H1 (cell line): ENCODE results near the gene SULF2. TPM values are rescaled to one million over a fixed set of nuclear protein-coding genes. Genes with fewer than 3 reads are reported as not detected.

Source experiments
- CTCF ChIA-PET: fragments of 300-600 bp; sonication (Branson Sonifier 250); formaldehyde crosslinking; loops from one replicate; lab custom pipeline; 2021; ENCODE audit not compliant: partially characterized antibody; lab: Charles Lee
- POLR2A ChIA-PET: fragments of 300-600 bp; sonication (Branson Sonifier 250); formaldehyde crosslinking; loops from one replicate; lab custom pipeline; 2021; ENCODE audit warnings: inconsistent platforms; ENCODE audit not compliant: partially characterized antibody; lab: Charles Lee
- DNase-seq, 2 experiments: peaks; one replicate each; pipeline versions ENCODE4 v3.0.0 to v3.0.0-alpha.2; 2010 to 2022; ENCODE audit warnings: low spot score in 2 of 2, low read depth in 1 of 2, mixed read lengths in 1 of 2
- FAIRE-seq: peaks from 2 replicates; lab custom pipeline; 2011; peaks lifted over from hg19 to GRCh38; lab: Jason Lieb, UNC
- H2AFZ ChIP-seq: 2 replicates; pipeline ENCODE4 v1.8.1; 2012; ENCODE audit warnings: low read length, inconsistent platforms
- H2AK5ac ChIP-seq: 2 replicates; pipeline ENCODE4 v1.6.1; 2013; ENCODE audit warnings: low read depth, low read length
- H2BK120ac ChIP-seq: replicated peaks from 2 replicates; pipeline ENCODE3; 2013; ENCODE audit warnings: low read depth, low read length, inconsistent platforms
- H2BK12ac ChIP-seq: 2 replicates; pipeline ENCODE4 v1.6.1; 2013; ENCODE audit warnings: low read depth, low read length
- H2BK15ac ChIP-seq: 2 replicates; pipeline ENCODE4 v1.6.1; 2013; ENCODE audit warnings: low read length
- H2BK20ac ChIP-seq: 2 replicates; pipeline ENCODE4 v1.6.1; 2013; ENCODE audit warnings: low read length
- H2BK5ac ChIP-seq: 2 replicates; pipeline ENCODE4 v1.6.1; 2013; ENCODE audit warnings: low read depth, low read length
- H3K14ac ChIP-seq: 2 replicates; pipeline ENCODE4 v1.6.1; 2013; ENCODE audit warnings: inconsistent platforms; ENCODE audit not compliant: insufficient read length
- H3K18ac ChIP-seq: 2 replicates; pipeline ENCODE4 v1.6.1; 2013; ENCODE audit warnings: low read length; ENCODE audit errors: extremely low read depth
- H3K23ac ChIP-seq: 2 replicates; pipeline ENCODE4 v1.6.1; 2013; ENCODE audit warnings: inconsistent platforms; ENCODE audit not compliant: insufficient read length
- H3K23me2 ChIP-seq: 2 replicates; pipeline ENCODE4 v1.6.1; 2013; ENCODE audit warnings: low read depth, low read length
- H3K27ac ChIP-seq: 2 replicates; pipeline ENCODE4 v1.6.1; 2011; ENCODE audit warnings: low read depth, low read length, inconsistent platforms
- H3K27me3 ChIP-seq, 4 experiments: replicated peaks in 1 of 4; 1 replicate in 1 of 4; 2 replicates in 3 of 4; pipeline versions ENCODE4 v1.6.1 to v1.8.1; 2011 to 2013; ENCODE audit warnings: low read length in 3 of 4, mild to moderate bottlenecking in 3 of 4, inconsistent platforms in 2 of 4, mixed read lengths in 2 of 4, moderate library complexity in 1 of 4; ENCODE audit not compliant: control insufficient read depth in 3 of 4, insufficient read depth in 3 of 4; ENCODE audit errors: extremely low read depth in 1 of 4
- H3K36me3 ChIP-seq, 4 experiments: 2 replicates each; pipeline versions ENCODE4 v1.6.1 to v1.8.1; 2011 to 2013; ENCODE audit warnings: mild to moderate bottlenecking in 4 of 4, low read length in 3 of 4, moderate library complexity in 2 of 4, control low read depth in 1 of 4, inconsistent platforms in 1 of 4; ENCODE audit not compliant: insufficient read depth in 4 of 4, control insufficient read depth in 2 of 4
- H3K4ac ChIP-seq: replicated peaks from 2 replicates; pipeline ENCODE3; 2013; ENCODE audit warnings: low read length, low read depth, mixed read lengths, inconsistent platforms; ENCODE audit not compliant: insufficient read length
- H3K4me1 ChIP-seq, 4 experiments: replicated peaks in 1 of 4; 1 replicate in 1 of 4; 2 replicates in 3 of 4; pipeline versions ENCODE4 v1.6.1 to v1.8.1; 2011 to 2013; ENCODE audit warnings: low read length in 3 of 4, inconsistent platforms in 2 of 4, mixed read lengths in 1 of 4; ENCODE audit not compliant: insufficient read depth in 4 of 4, control insufficient read depth in 3 of 4
- H3K4me2 ChIP-seq, 2 experiments: 2 replicates each; pipeline versions ENCODE4 v1.6.1 to v1.8.1; 2011 to 2013; ENCODE audit warnings: low read depth in 2 of 2, low read length in 2 of 2, control low read depth in 1 of 2, inconsistent platforms in 1 of 2, mild to moderate bottlenecking in 1 of 2; ENCODE audit not compliant: insufficient read depth in 1 of 2
- H3K4me3 ChIP-seq, 4 experiments: fragments of 200-600, 300-600 bp in 1 of 4; sonication (generic), shearing (Covaris generic), sonication (Bioruptor Twin) in 1 of 4; 2 replicates each; pipeline versions ENCODE4 v1.5.1 to v1.8.1; 2011 to 2016; ENCODE audit warnings: low read length in 4 of 4, low read depth in 3 of 4, control low read depth in 2 of 4, inconsistent platforms in 2 of 4, mild to moderate bottlenecking in 2 of 4, mixed read lengths in 1 of 4, moderate library complexity in 1 of 4; ENCODE audit not compliant: insufficient read depth in 2 of 4; ENCODE audit errors: extremely low read depth in 1 of 4
- H3K56ac ChIP-seq: replicated peaks from 2 replicates; pipeline ENCODE3; 2013; ENCODE audit warnings: low read depth, mild to moderate bottlenecking, mixed read lengths, low read length, inconsistent platforms; ENCODE audit not compliant: insufficient read length
- H3K79me1 ChIP-seq: 2 replicates; pipeline ENCODE4 v1.6.1; 2013; ENCODE audit warnings: low read depth, low read length, control low read depth
- H3K79me2 ChIP-seq, 2 experiments: 2 replicates each; pipeline versions ENCODE4 v1.6.1 to v1.8.1; 2012 to 2013; ENCODE audit warnings: low read length in 2 of 2, mild to moderate bottlenecking in 2 of 2, inconsistent platforms in 1 of 2; ENCODE audit not compliant: insufficient read depth in 2 of 2, control insufficient read depth in 1 of 2
- H3K9ac ChIP-seq, 4 experiments: replicated peaks in 1 of 4; 1 replicate in 1 of 4; 2 replicates in 3 of 4; pipeline versions ENCODE4 v1.6.1 to v1.8.1; 2011 to 2013; ENCODE audit warnings: low read depth in 3 of 4, low read length in 3 of 4, control low read depth in 2 of 4, mild to moderate bottlenecking in 2 of 4, moderate library complexity in 2 of 4, inconsistent platforms in 1 of 4; ENCODE audit errors: extremely low read depth in 1 of 4
- H3K9me3 ChIP-seq, 2 experiments: 2 replicates each; pipeline versions ENCODE4 v1.6.1 to v1.8.1; 2012 to 2013; ENCODE audit warnings: mild to moderate bottlenecking in 2 of 2, moderate library complexity in 2 of 2, control low read depth in 1 of 2, inconsistent platforms in 1 of 2, low read depth in 1 of 2, low read length in 1 of 2, mixed read lengths in 1 of 2; ENCODE audit not compliant: insufficient read depth in 2 of 2
- H4K20me1 ChIP-seq, 2 experiments: replicated peaks in 1 of 2; 2 replicates each; pipeline versions ENCODE3 to v1.8.1; 2011 to 2013; ENCODE audit warnings: inconsistent platforms in 2 of 2, low read length in 2 of 2, mild to moderate bottlenecking in 1 of 2; ENCODE audit not compliant: insufficient read depth in 2 of 2, control insufficient read depth in 1 of 2
- H4K5ac ChIP-seq: 2 replicates; pipeline ENCODE4 v1.6.1; 2013; ENCODE audit warnings: low read length, low read depth, mixed read lengths, inconsistent platforms; ENCODE audit not compliant: insufficient read length
- H4K8ac ChIP-seq: 2 replicates; pipeline ENCODE4 v1.8.0; 2013; ENCODE audit warnings: mild to moderate bottlenecking, moderate library complexity, low read length, inconsistent platforms; ENCODE audit not compliant: insufficient read depth; ENCODE audit errors: extremely low read depth
- H4K91ac ChIP-seq: replicated peaks from 2 replicates; pipeline ENCODE3; 2013; ENCODE audit warnings: low read length, mixed read lengths, inconsistent platforms; ENCODE audit not compliant: insufficient read length
- BRCA1 ChIP-seq: IDR thresholded peaks from 2 replicates; pipeline ENCODE4 v1.6.1; 2012; ENCODE audit warnings: low read depth, low read length, improper control_type of control experiment
- CREB1 ChIP-seq: IDR thresholded peaks from 2 replicates; pipeline ENCODE4 v1.6.1; 2012; ENCODE audit warnings: inconsistent platforms
- POLR2AphosphoS5 ChIP-seq: IDR thresholded peaks from 2 replicates; pipeline ENCODE4 v1.6.1; 2011; ENCODE audit warnings: low read depth, low read length
- RFX5 ChIP-seq: IDR thresholded peaks from 2 replicates; pipeline ENCODE4 v1.6.1; 2011; ENCODE audit warnings: low read depth, low read length, improper control_type of control experiment, borderline replicate concordance
- SIRT6 ChIP-seq: IDR thresholded peaks from one replicate; pipeline ENCODE4 v1.7.1; 2012; ENCODE audit warnings: low read length, inconsistent platforms
- WGBS, 2 experiments: shearing (Covaris generic) in 1 of 2; methylation state at CpG; one replicate each; pipeline versions ENCODE4 v1.1.6 to v1.1.7; 2013 to 2015; ENCODE audit warnings: low lambda C conversion rate in 2 of 2, mixed read lengths in 2 of 2, inconsistent platforms in 1 of 2, low coverage in 1 of 2, missing lambda C conversion rate in 1 of 2; ENCODE audit not compliant: insufficient replicate concordance in 2 of 2, insufficient coverage in 1 of 2, insufficient read length in 1 of 2; ENCODE audit errors: extremely low coverage in 1 of 2, missing lambda C conversion rate in 1 of 2; 5-methylcytosine and 5-hydroxymethylcytosine counted together
- polyA plus RNA-seq, 7 experiments: library from polyadenylated mRNA; depleted of rRNA in 3 of 7; stranded (reverse) in 5 of 7; unstranded in 2 of 7; fragments of >200 nt in 5 of 7; fragments of 200-250 nt in 2 of 7; gene quantifications; 1 replicate in 5 of 7; 2 replicates in 1 of 7; 4 replicates in 1 of 7; pipeline versions ENCODE4 v1.2.1 to v1.2.3, GENCODE V29; 2011 to 2013; ENCODE audit warnings: missing spikeins in 2 of 7, mixed read lengths in 2 of 7
- total RNA-seq: library from RNA; stranded (reverse); fragmentation: NEBNext Ultra II Directional; extraction: Animal tissue kit (Norgen Biotek cat#: 25700); gene quantifications from 2 replicates; pipeline ENCODE4 v1.2.1, GENCODE V29; 2021

The SULF2 gene
- total and polyA plus RNA-seq, 2 of the 8 experiments (the other 6 are each of a cell fraction or from before 2014, with no cell fraction given): 15.7 to 28.2 TPM

GRCh38 chr20:47781632-47782031 is 3.6 kb downstream of the SULF2 start:
- DNase-seq: no peak
- H2BK15ac ChIP-seq: no peak overlapping the region
- no peak overlapping the region for H3K56ac ChIP-seq
- H4K8ac ChIP-seq: no peak overlapping the region
- no peaks in the 10 kb centered on the region for H3K9me3 ChIP-seq
- no peak overlapping the region for H4K91ac ChIP-seq
- POLR2A ChIA-PET: no interaction called here
- H3K79me2 ChIP-seq: no peaks in the 10 kb centered on the region
- H2BK12ac ChIP-seq: no peak overlapping the region
- no peak overlapping the region for H2BK20ac ChIP-seq
- H3K27me3 ChIP-seq: peaks cover 2 to 32% (median 23%) of the 10 kb centered on the region in 4 experiments
- no peak overlapping the region for H3K4me2 ChIP-seq
- no peak for TF ChIP-seq POLR2AphosphoS5
- TF ChIP-seq SIRT6: no peak
- no peak for TF ChIP-seq RFX5
- TF ChIP-seq BRCA1: no peak
- no peak for TF ChIP-seq CREB1
- H3K27ac ChIP-seq: no peak overlapping the region
- no peak overlapping the region for H4K5ac ChIP-seq
- no peaks in the 10 kb centered on the region for H3K36me3 ChIP-seq
- CTCF ChIA-PET: interaction anchor here (0.9 to 2.0 kb wide), 7 partner anchors 10 to 839 kb away, joined by 3 to 9 read pairs (median 3); no protein-coding TSS in a partner anchor
- H4K20me1 ChIP-seq: no peaks in the 10 kb centered on the region
- no peak overlapping the region for H3K9ac ChIP-seq
- no peak overlapping the region for H3K14ac ChIP-seq
- no peak overlapping the region for H3K4me3 ChIP-seq
- H3K4ac ChIP-seq: no peak overlapping the region
- no peak overlapping the region for H2AK5ac ChIP-seq
- 87% methylated on average over 4 of the region's 4 CpGs; no CpG with 5 or more reads in 1 of the 2 experiments for WGBS, 2 experiments
- no peak overlapping the region for H2BK5ac ChIP-seq
- H3K4me1 ChIP-seq: peaks cover 0 to 6% (median 3%) of the 10 kb centered on the region in 4 experiments; a peak in 5 of 7 replicates
- H3K23ac ChIP-seq: no peak overlapping the region
- H3K79me1 ChIP-seq: no peaks in the 10 kb centered on the region
- FAIRE-seq: no peak
- no peak overlapping the region for H2BK120ac ChIP-seq
- peaks cover 16% of the 10 kb centered on the region for H3K23me2 ChIP-seq
- H2AFZ ChIP-seq: no peak overlapping the region
- H3K18ac ChIP-seq: no peak overlapping the region
